ENCODE measurements around the gene INO80D. TPM values are rescaled to one million over a fixed set of nuclear protein-coding genes. Genes with fewer than 3 reads are reported as not detected.

Gene INO80D
- total and polyA plus RNA-seq, 2 of the 8 experiments (the other 6 are each of a cell fraction or from before 2014, with no cell fraction given), result 6.2 to 37.4 TPM

DNA sequence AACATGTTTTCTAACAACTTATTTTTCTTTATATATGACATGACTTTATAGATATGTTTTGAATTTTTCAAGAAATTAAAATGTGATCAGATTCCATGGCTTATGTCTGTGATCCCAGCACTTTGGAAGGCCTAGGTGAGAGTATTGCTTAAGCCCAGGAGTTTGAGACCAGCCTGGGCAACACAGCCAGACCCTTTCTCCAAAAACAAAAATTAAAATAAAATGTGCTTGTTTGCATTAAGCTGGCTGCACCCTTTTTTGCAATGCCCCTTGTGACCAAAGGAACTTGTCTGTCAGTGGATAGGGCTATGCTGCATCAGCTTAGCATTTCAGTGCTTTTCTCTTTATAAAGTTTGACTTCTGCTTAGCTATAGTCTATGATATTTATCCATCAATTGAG lies 2.3 kb upstream of the INO80D start (continued):
- TF ChIP-seq CREB1 (IDR thresholded peaks at IDR 0.05), result no peak

All from H1 (cell line).